Memory B cell (primary cell): Measurements from ENCODE around the gene PTPRE.

Experiments used
- ATAC-seq: fragments of 150-1000 bp; cut with Tn5 transposase; 2 replicates; pipeline ENCODE4 v1.10.0; 2021; ENCODE audit warnings: low read depth, mild to moderate bottlenecking, moderate library complexity
- DNase-seq, 2 donors: peaks; one replicate each; pipeline ENCODE4 v3.0.0; 2022; ENCODE audit warnings: low spot score in 2 of 2
- H3K27ac Mint-ChIP-seq: one replicate; pipeline ENCODE4 v1.8.0; 2022; ENCODE audit warnings: mild to moderate bottlenecking, moderate library complexity, mixed read lengths
- H3K27me3 Mint-ChIP-seq: one replicate; pipeline ENCODE4 v1.8.0; 2022; ENCODE audit warnings: mixed read lengths
- H3K36me3 Mint-ChIP-seq: one replicate; pipeline ENCODE4 v1.8.0; 2022; ENCODE audit warnings: mild to moderate bottlenecking, mixed read lengths
- H3K4me1 Mint-ChIP-seq: one replicate; pipeline ENCODE4 v1.8.0; 2022; ENCODE audit warnings: mixed read lengths
- H3K4me3 Mint-ChIP-seq: one replicate; pipeline ENCODE4 v1.8.0; 2022; ENCODE audit warnings: mild to moderate bottlenecking, moderate library complexity, mixed read lengths
- H3K9me3 Mint-ChIP-seq: one replicate; pipeline ENCODE4 v1.8.0; 2022; ENCODE audit warnings: mixed read lengths

PTPRE gene

GRCh38 chr10:128064108-128064969, 157.4 kb downstream of the PTPRE start:
- no peaks in the 10 kb centered on the region for H3K27me3 Mint-ChIP-seq
- DNase-seq (peak in 1 of 2 donors; percentile 35), ATAC-seq (peak; percentile 67)
- peak overlapping the region; percentile 73 for H3K4me3 Mint-ChIP-seq
- H3K36me3 Mint-ChIP-seq, result peaks cover 21% of the 10 kb centered on the region
- peaks cover 68% of the 10 kb centered on the region for H3K4me1 Mint-ChIP-seq
- no peaks in the 10 kb centered on the region for H3K9me3 Mint-ChIP-seq
- peak overlapping the region; percentile 95 for H3K27ac Mint-ChIP-seq

- ATAC-seq, result peak; percentile 65
- Mint-ChIP-seq H3K27ac (peak overlapping the region; percentile 95), H3K9me3 (no peaks in the 10 kb centered on the region), H3K4me3 (peak overlapping the region; percentile 73), H3K4me1 (peaks cover 66% of the 10 kb centered on the region), H3K27me3 (no peaks in the 10 kb centered on the region), H3K36me3 (peaks cover 17% of the 10 kb centered on the region)
- DNase-seq, result peak; percentile 75 to 78
These were observed 158.2 kb downstream of the PTPRE start for GRCh38 chr10:128064970-128065580.

- Mint-ChIP-seq H3K9me3 (no peaks in the 10 kb centered on the region), H3K4me1 (peaks cover 61% of the 10 kb centered on the region), H3K27me3 (no peaks in the 10 kb centered on the region), H3K36me3 (peaks cover 14% of the 10 kb centered on the region), H3K4me3 (no peak overlapping the region), H3K27ac (peak overlapping the region; percentile 95)
- ATAC-seq (no peak), DNase-seq (no peak)
These were observed 159.1 kb downstream of the PTPRE start for GRCh38 chr10:128065881-128066534.

GRCh38 chr10:128066870-128067382, 160.0 kb downstream of the PTPRE start:
- no peak overlapping the region for H3K27ac Mint-ChIP-seq
- no peak for DNase-seq
- H3K4me3 Mint-ChIP-seq, result no peak overlapping the region
- H3K4me1 Mint-ChIP-seq, result peaks cover 58% of the 10 kb centered on the region
- no peak for ATAC-seq
- no peaks in the 10 kb centered on the region for H3K27me3 Mint-ChIP-seq
- no peaks in the 10 kb centered on the region for H3K9me3 Mint-ChIP-seq
- H3K36me3 Mint-ChIP-seq, result peaks cover 17% of the 10 kb centered on the region

- Mint-ChIP-seq H3K27ac (no peak overlapping the region), H3K36me3 (peaks cover 19% of the 10 kb centered on the region), H3K4me3 (no peak overlapping the region), H3K27me3 (no peaks in the 10 kb centered on the region), H3K4me1 (peaks cover 49% of the 10 kb centered on the region), H3K9me3 (no peaks in the 10 kb centered on the region)
- ATAC-seq (no peak), DNase-seq (no peak)
These were observed 160.9 kb downstream of the PTPRE start for GRCh38 chr10:128067691-128068397.

GRCh38 chr10:128068398-128069285, 161.7 kb downstream of the PTPRE start:
- ATAC-seq (peak; percentile 15), DNase-seq (peak in 1 of 2 donors; percentile 29)
- peaks cover 41% of the 10 kb centered on the region for H3K4me1 Mint-ChIP-seq
- peaks cover 26% of the 10 kb centered on the region for H3K36me3 Mint-ChIP-seq
- H3K9me3 Mint-ChIP-seq, result no peaks in the 10 kb centered on the region
- no peak overlapping the region for H3K27ac Mint-ChIP-seq
- H3K27me3 Mint-ChIP-seq, result no peaks in the 10 kb centered on the region
- H3K4me3 Mint-ChIP-seq, result no peak overlapping the region

GRCh38 chr10:128069351-128070051, 162.6 kb downstream of the PTPRE start:
- DNase-seq, result peak; percentile 80 to 84
- H3K27me3 Mint-ChIP-seq, result no peaks in the 10 kb centered on the region
- no peaks in the 10 kb centered on the region for H3K9me3 Mint-ChIP-seq
- no peak overlapping the region for H3K4me3 Mint-ChIP-seq
- H3K4me1 Mint-ChIP-seq, result peaks cover 33% of the 10 kb centered on the region
- H3K27ac Mint-ChIP-seq, result no peak overlapping the region
- peak; percentile 25 for ATAC-seq
- peaks cover 30% of the 10 kb centered on the region for H3K36me3 Mint-ChIP-seq

- ATAC-seq, result no peak
- Mint-ChIP-seq H3K27me3 (no peaks in the 10 kb centered on the region), H3K36me3 (peaks cover 35% of the 10 kb centered on the region), H3K4me3 (no peak overlapping the region), H3K9me3 (no peaks in the 10 kb centered on the region), H3K27ac (no peak overlapping the region), H3K4me1 (peaks cover 26% of the 10 kb centered on the region)
- DNase-seq, result no peak
These were observed 163.3 kb downstream of the PTPRE start for GRCh38 chr10:128070161-128070560.

- Mint-ChIP-seq H3K4me1 (peaks cover 21% of the 10 kb centered on the region), H3K27ac (peak overlapping the region; percentile 17), H3K27me3 (no peaks in the 10 kb centered on the region), H3K9me3 (no peaks in the 10 kb centered on the region), H3K36me3 (peaks cover 39% of the 10 kb centered on the region), H3K4me3 (no peak overlapping the region)
- ATAC-seq (no peak), DNase-seq (no peak)
These were observed 164.0 kb downstream of the PTPRE start for GRCh38 chr10:128070721-128071416.

- no peak for ATAC-seq
- H3K27me3 Mint-ChIP-seq, result no peaks in the 10 kb centered on the region
- H3K4me1 Mint-ChIP-seq, result peaks cover 17% of the 10 kb centered on the region
- H3K27ac Mint-ChIP-seq, result peak overlapping the region; percentile 17
- no peaks in the 10 kb centered on the region for H3K9me3 Mint-ChIP-seq
- no peak overlapping the region for H3K4me3 Mint-ChIP-seq
- no peak for DNase-seq
- peaks cover 37% of the 10 kb centered on the region for H3K36me3 Mint-ChIP-seq
These were observed 164.5 kb downstream of the PTPRE start for GRCh38 chr10:128071417-128071782.

GRCh38 chr10:128072046-128072445, 165.1 kb downstream of the PTPRE start:
- Mint-ChIP-seq H3K27ac (no peak overlapping the region), H3K4me3 (no peak overlapping the region), H3K27me3 (no peaks in the 10 kb centered on the region), H3K9me3 (no peaks in the 10 kb centered on the region), H3K4me1 (peaks cover 10% of the 10 kb centered on the region), H3K36me3 (peaks cover 33% of the 10 kb centered on the region)
- no peak for ATAC-seq
- no peak for DNase-seq
